H1 (cell line): ENCODE data around the gene BFSP2. TPM values are rescaled to one million over a fixed set of nuclear protein-coding genes. Genes with fewer than 3 reads are reported as not detected.

Experiments used
- CTCF ChIP-seq, 3 experiments: IDR thresholded peaks; 1 replicate in 2 of 3; 2 replicates in 1 of 3; pipeline versions ENCODE4 v1.5.1 to v1.6.1; 2011; ENCODE audit warnings: low read length in 3 of 3, mild to moderate bottlenecking in 3 of 3, inconsistent platforms in 2 of 3, low read depth in 1 of 3, moderate library complexity in 1 of 3; ENCODE audit not compliant: insufficient read depth in 1 of 3; ENCODE audit errors: control extremely low read depth in 1 of 3
- KDM5A ChIP-seq: fragments of 200-600 bp; IDR thresholded peaks from 2 replicates; pipeline ENCODE4 v1.7.1; 2012; ENCODE audit warnings: mild to moderate bottlenecking, low read length, inconsistent platforms, mixed read lengths
- NANOG ChIP-seq: IDR thresholded peaks from 2 replicates; pipeline ENCODE4 v1.6.1; 2011; ENCODE audit warnings: low read length, low read depth, mild to moderate bottlenecking, inconsistent platforms; ENCODE audit not compliant: insufficient read depth, poor library complexity, severe bottlenecking
- POU5F1 ChIP-seq: IDR thresholded peaks from 2 replicates; pipeline ENCODE4 v1.6.1; 2011; ENCODE audit warnings: low read depth, mild to moderate bottlenecking, low read length, moderate library complexity
- SIRT6 ChIP-seq: IDR thresholded peaks from one replicate; pipeline ENCODE4 v1.7.1; 2012; ENCODE audit warnings: low read length, inconsistent platforms
- SP4 ChIP-seq: IDR thresholded peaks from 2 replicates; pipeline ENCODE4 v1.6.1; 2012; ENCODE audit warnings: low read length, inconsistent platforms
- TAF7 ChIP-seq: optimal IDR thresholded peaks from 2 replicates; pipeline ENCODE3; 2011; ENCODE audit warnings: low read depth, mild to moderate bottlenecking, inconsistent platforms, low read length, moderate library complexity, borderline replicate concordance
- polyA plus RNA-seq, 7 experiments: library from polyadenylated mRNA; depleted of rRNA in 3 of 7; stranded (reverse) in 5 of 7; unstranded in 2 of 7; fragments of >200 nt in 5 of 7; fragments of 200-250 nt in 2 of 7; gene quantifications; 1 replicate in 5 of 7; 2 replicates in 1 of 7; 4 replicates in 1 of 7; pipeline versions ENCODE4 v1.2.1 to v1.2.3, GENCODE V29; 2011 to 2013; ENCODE audit warnings: missing spikeins in 2 of 7, mixed read lengths in 2 of 7
- total RNA-seq: library from RNA; stranded (reverse); fragmentation: NEBNext Ultra II Directional; extraction: Animal tissue kit (Norgen Biotek cat#: 25700); gene quantifications from 2 replicates; pipeline ENCODE4 v1.2.1, GENCODE V29; 2021
- TF ChIP-seq, protein P1 (sequence below): IDR thresholded peaks from 2 replicates; pipeline ENCODE4 v1.6.1; 2012; ENCODE audit warnings: inconsistent platforms

Gene BFSP2
- total and polyA plus RNA-seq, 2 of the 8 experiments (the other 6 are each of a cell fraction or from before 2014, with no cell fraction given), result not detected

GRCh38 chr3:133490468-133491351 lies 90.9 kb downstream of the BFSP2 start (continued):
- TF ChIP-seq CTCF (IDR thresholded peaks at IDR 0.05; ENCODE audit: control extremely low read depth in 1 of 3, insufficient read depth in 1 of 3, low read depth in 1 of 3, low read length in 3 of 3), result no peak
- TF ChIP-seq, protein P1, sequence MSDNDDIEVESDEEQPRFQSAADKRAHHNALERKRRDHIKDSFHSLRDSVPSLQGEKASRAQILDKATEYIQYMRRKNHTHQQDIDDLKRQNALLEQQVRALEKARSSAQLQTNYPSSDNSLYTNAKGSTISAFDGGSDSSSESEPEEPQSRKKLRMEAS, result no peak
- no peak for TF ChIP-seq KDM5A
- no peak for TF ChIP-seq SIRT6
- no peak for TF ChIP-seq POU5F1
- TF ChIP-seq SP4, result no peak
- no peak for TF ChIP-seq TAF7
- TF ChIP-seq NANOG, result no peak
